Transverse colon (tissue), 4 donors: Measurements from ENCODE around the gene TCF3. TPM values are rescaled to one million over a fixed set of nuclear protein-coding genes. Genes with fewer than 3 reads are reported as not detected.

Source experiments
- DNase-seq: peaks from one replicate; pipeline ENCODE4 v3.0.0-alpha.2; 2019
- H3K27ac ChIP-seq, 4 donors: fragments of 200-600 bp; sonication (generic); 2 replicates each; pipeline ENCODE4 v1.5.1; 2016 to 2018; ENCODE audit warnings: inconsistent platforms in 4 of 4
- H3K27me3 ChIP-seq: fragments of 200-600 bp; sonication (generic); 2 replicates; pipeline ENCODE4 v1.5.1; 2017; ENCODE audit warnings: inconsistent platforms
- H3K36me3 ChIP-seq, 4 donors: fragments of 200-600 bp; sonication (generic); 2 replicates each; pipeline ENCODE4 v1.5.1; 2017 to 2019; ENCODE audit warnings: inconsistent platforms in 4 of 4
- H3K4me1 ChIP-seq, 4 donors: fragments of 200-600 bp; sonication (generic); 2 replicates each; pipeline ENCODE4 v1.5.1; 2017 to 2020; ENCODE audit warnings: inconsistent platforms in 4 of 4
- H3K4me3 ChIP-seq, 4 donors: fragments of 200-600 bp; sonication (generic); 1 replicate in 1 of 4; 2 replicates in 3 of 4; pipeline versions ENCODE4 v1.5.1 to v1.6.1; 2017 to 2019; ENCODE audit warnings: inconsistent platforms in 4 of 4
- H3K9me3 ChIP-seq, 2 donors: fragments of 200-600 bp; sonication (generic); 2 replicates each; pipeline ENCODE4 v1.5.1; 2017 to 2019; ENCODE audit warnings: inconsistent platforms in 2 of 2
- CTCF ChIP-seq, 5 experiments: fragments of 200-600 bp in 3 of 5; fragments of 450-650 bp in 2 of 5; sonication (generic) in 3 of 5; IDR thresholded peaks; 1 replicate in 2 of 5; 2 replicates in 3 of 5; pipeline ENCODE4 v1.5.1; 2016 to 2017; ENCODE audit warnings: antibody characterized with exemption in 5 of 5, inconsistent platforms in 3 of 5, mild to moderate bottlenecking in 2 of 5, moderate library complexity in 1 of 5
- EP300 ChIP-seq: sonication (generic); formaldehyde crosslinking; IDR thresholded peaks from one replicate; pipeline ENCODE4 v1.6.1; 2017; ENCODE audit warnings: antibody characterized with exemption, low read depth
- POLR2A ChIP-seq: fragments of 450-650 bp; IDR thresholded peaks from one replicate; pipeline ENCODE4 v1.6.1; 2016; ENCODE audit warnings: antibody characterized with exemption, mild to moderate bottlenecking, moderate library complexity
- POLR2AphosphoS5 ChIP-seq, 3 donors: sonication (generic); formaldehyde crosslinking; IDR thresholded peaks; one replicate each; pipeline ENCODE4 v1.6.1; 2016; ENCODE audit warnings: antibody characterized with exemption in 3 of 3
- WGBS, 2 donors: methylation state at CpG; one replicate each; pipeline ENCODE4 v1.1.5; 2018; ENCODE audit warnings: low coverage in 1 of 2; 5-methylcytosine and 5-hydroxymethylcytosine counted together
- in situ Hi-C, 4 donors: fragments of 200-750 bp; cut with MboI; loops; one replicate each; pipeline versions ENCODE4 v1.15.0 to v1.15.1; 2017; ENCODE audit warnings: low sequenced_read_pairs in 3 of 4, low pct_ligation_motif_present in 1 of 4, low pct_unique_long_range_greater_than_20kb in 1 of 4
- intact Hi-C: fragments of 100-400 bp; cut with DNase I; formaldehyde crosslinking; loops from one replicate; pipeline ENCODE4 v1.15.1; 2023; ENCODE audit warnings: low total_unique reads
- total RNA-seq, 4 donors: library from RNA; depleted of rRNA; stranded (reverse); fragments of >200 nt; gene quantifications; one replicate each; pipeline ENCODE4 v1.1.0, GENCODE V29; 2016

The TCF3 gene
- total RNA-seq, 4 donors from 2014 or later, result 55.9 to 160 (median 79.7) TPM

- TF ChIP-seq CTCF (IDR thresholded peaks at IDR 0.05) (no peak), POLR2A (no peak), POLR2AphosphoS5 (IDR thresholded peaks at IDR 0.05) (no peak), EP300 (no peak)
- DNase-seq, result no peak
- intact Hi-C loops (no loop called here), in situ Hi-C loops (no loop called here)
- Histone ChIP-seq H3K27me3 (no peaks in the 10 kb centered on the region), H3K4me1 (peaks cover 18 to 31% (median 26%) of the 10 kb centered on the region in 4 donors), H3K4me3 (peak overlapping the region in 3 of 4 donors; percentile 56 to 91 (median 87)), H3K27ac (peak overlapping the region; percentile 97 to 99 (median 98)), H3K9me3 (no peaks in the 10 kb centered on the region), H3K36me3 (peaks cover 0 to 24% (median 12%) of the 10 kb centered on the region in 4 donors)
- WGBS, 2 donors, result 31 to 67% methylated on average over 1 to 7 of the region's 10 CpGs
These were observed 59.0 kb downstream of the TCF3 start for GRCh38 chr19:1593501-1593772.

DNA sequence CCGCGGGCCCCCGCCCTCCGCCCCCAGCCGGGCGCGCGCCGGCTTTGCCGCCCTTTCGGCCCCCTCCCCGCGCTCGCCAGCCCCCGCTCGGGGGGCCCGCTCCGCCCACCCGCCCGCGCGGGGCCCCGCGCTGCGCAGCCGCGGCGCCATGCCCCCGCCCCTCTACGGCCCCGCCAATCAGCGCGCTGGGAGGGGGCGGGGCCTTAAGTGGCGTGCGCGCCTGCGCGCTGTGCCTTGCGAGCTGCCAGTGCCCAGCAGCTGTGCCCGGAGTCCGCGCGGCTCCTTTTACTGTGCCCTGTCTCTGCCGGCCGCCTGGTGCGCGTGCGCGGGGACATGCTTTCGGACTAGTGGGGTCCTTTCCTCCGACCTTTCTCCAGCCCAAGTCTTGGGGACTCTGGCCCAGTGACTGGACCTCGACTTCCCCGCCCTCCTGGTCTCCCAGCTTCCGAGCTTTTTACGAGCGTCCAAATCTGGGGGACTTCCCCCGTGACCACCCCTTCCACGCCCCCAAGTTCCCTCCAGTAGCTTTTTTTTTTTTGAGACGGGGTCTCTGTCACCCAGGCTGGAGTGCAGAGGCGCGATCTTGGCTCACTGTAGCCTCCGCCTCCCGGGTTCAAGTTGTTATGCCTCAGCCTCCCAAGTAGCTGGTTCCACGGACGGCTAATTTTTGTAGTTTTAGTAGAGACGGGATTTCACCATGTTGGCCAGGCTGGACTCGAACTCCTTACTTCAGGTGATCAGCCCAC, 59.5 kb downstream of the TCF3 start, which contains the start of gene MBD3:
MBD3 (minus strand) TSS at position 111 of the 746 bp plus-strand sequence. CDS start 234 bp downstream, outside the sequence.
- intact Hi-C loops (no loop called here), in situ Hi-C loops (no loop called here)
- Histone ChIP-seq H3K36me3 (peaks cover 0 to 20% (median 10%) of the 10 kb centered on the region in 4 donors), H3K27me3 (no peaks in the 10 kb centered on the region), H3K4me3 (peak within 1 kb of the TSS; percentile 87 to 96 (median 92)), H3K9me3 (no peaks in the 10 kb centered on the region), H3K27ac (peak within 1 kb of the TSS; percentile 97 to 99 (median 98)), H3K4me1 (peaks cover 18 to 31% (median 26%) of the 10 kb centered on the region in 4 donors)
- WGBS, 2 donors, result 0 to 10% methylated on average over 2 to 27 of the region's 68 CpGs
- TF ChIP-seq POLR2A (peak; percentile 47), EP300 (no peak), POLR2AphosphoS5 (IDR thresholded peaks at IDR 0.05) (peak in 2 of 3 donors; percentile 56 to 66), CTCF (IDR thresholded peaks at IDR 0.05) (peak in 3 of 5 experiments; percentile 14 to 55 (median 54))
- DNase-seq, result peak; percentile 94

DNA sequence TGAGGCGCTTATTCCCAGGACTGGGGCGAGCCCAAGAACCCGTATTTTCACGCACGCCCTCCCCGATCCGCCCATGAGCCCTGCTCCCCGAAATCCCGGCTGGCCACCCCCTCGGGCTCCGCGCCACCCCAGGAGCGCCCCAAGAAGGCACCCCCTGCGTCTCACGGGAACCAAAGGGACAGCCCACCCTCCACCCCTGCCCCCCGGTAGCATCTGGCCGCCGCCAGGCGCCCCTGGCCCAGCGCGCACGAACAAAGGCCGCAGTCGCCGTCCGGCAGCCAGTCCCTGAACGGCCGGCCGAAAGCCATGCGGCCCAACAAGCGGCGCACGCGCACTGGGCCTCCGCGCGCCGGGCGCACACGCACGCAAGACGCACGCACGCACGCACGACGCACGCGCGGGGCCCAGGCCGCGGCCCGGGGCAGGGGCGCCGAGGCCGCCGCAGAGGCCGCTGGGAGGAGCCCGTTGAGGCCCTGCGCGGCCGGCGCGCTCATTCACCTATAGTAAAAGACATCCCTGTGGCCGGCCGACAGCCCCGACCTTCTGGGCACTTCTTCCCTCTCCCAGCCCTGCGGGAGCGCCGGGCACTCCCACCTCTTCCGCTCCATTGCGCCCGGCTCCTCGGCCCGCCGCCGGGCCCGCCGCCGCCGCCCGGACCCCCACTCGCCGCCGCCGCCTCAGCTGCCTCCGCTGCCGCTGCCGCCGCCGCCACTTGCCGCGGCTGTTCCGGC, 60.2 kb downstream of the TCF3 start:
- Histone ChIP-seq H3K27me3 (no peaks in the 10 kb centered on the region), H3K9me3 (no peaks in the 10 kb centered on the region), H3K4me3 (peak overlapping the region; percentile 87 to 96 (median 92)), H3K27ac (peak overlapping the region; percentile 97 to 99 (median 98)), H3K36me3 (peaks cover 0 to 12% (median 6%) of the 10 kb centered on the region in 4 donors), H3K4me1 (peaks cover 18 to 31% (median 26%) of the 10 kb centered on the region in 4 donors)
- peak; percentile 58 to 85 (median 84) for TF ChIP-seq POLR2AphosphoS5 (IDR thresholded peaks at IDR 0.05)
- no peak for TF ChIP-seq EP300
- TF ChIP-seq CTCF (IDR thresholded peaks at IDR 0.05), result no peak
- TF ChIP-seq POLR2A, result peak; percentile 77
- DNase-seq, result peak; percentile 90
- intact Hi-C loops, result no loop called here
- in situ Hi-C loops, result no loop called here
- 0% methylated on average over 74 of the region's 94 CpGs; no CpG with 5 or more reads in 1 of the 2 donors for WGBS, 2 donors

- Histone ChIP-seq H3K9me3 (no peaks in the 10 kb centered on the region), H3K27ac (peak overlapping the region; percentile 97 to 99 (median 98)), H3K36me3 (peaks cover 0 to 6% (median 3%) of the 10 kb centered on the region in 4 donors), H3K4me3 (peak overlapping the region; percentile 87 to 96 (median 92)), H3K27me3 (no peaks in the 10 kb centered on the region), H3K4me1 (peaks cover 18 to 31% (median 26%) of the 10 kb centered on the region in 4 donors)
- no peak for DNase-seq
- in situ Hi-C loops (no loop called here), intact Hi-C loops (no loop called here)
- no peak for TF ChIP-seq POLR2A
- 1% methylated on average over 15 to 28 of the region's 31 CpGs for WGBS, 2 donors
These were observed 60.9 kb downstream of the TCF3 start for GRCh38 chr19:1591421-1592023.
